Tongue (tissue), 2 donors: Measurements from ENCODE around the gene PTGES2. TPM values are rescaled to one million over a fixed set of nuclear protein-coding genes. Genes with fewer than 3 reads are reported as not detected.

Experiments
- DNase-seq: peaks from one replicate; pipeline ENCODE4 v3.0.0-alpha.2; 2015
- total RNA-seq: library from RNA; depleted of rRNA; stranded (reverse); fragments of >200 nt; gene quantifications from one replicate; pipeline ENCODE4 v1.2.3, GENCODE V29; 2014

The PTGES2 gene
- total RNA-seq = 55.2 TPM

GRCh38 chr9:128127568-128127989, at the start of gene PTGES2:
Gene PTGES2 (minus strand): TSS chr9:128127729. CDS start chr9:128127717, 12 bp downstream.
- DNase-seq = peak; percentile 94

GRCh38 chr9:128175726-128176125, 48.2 kb upstream of the PTGES2 start:
- DNase-seq = no peak

- no peak for DNase-seq
Measured at GRCh38 chr9:128175102-128175563, 47.6 kb upstream of the PTGES2 start.

- no peak for DNase-seq
Measured at GRCh38 chr9:128174062-128174461, 46.5 kb upstream of the PTGES2 start.

- DNase-seq = peak; percentile 53
Measured at GRCh38 chr9:128169925-128170324, 42.4 kb upstream of the PTGES2 start.

GRCh38 chr9:128169492-128169891, 42.0 kb upstream of the PTGES2 start:
- no peak for DNase-seq

- DNase-seq = no peak
Measured at GRCh38 chr9:128168731-128169308, 41.3 kb upstream of the PTGES2 start.

- DNase-seq = no peak
Measured at GRCh38 chr9:128167209-128167608, 39.7 kb upstream of the PTGES2 start.

GRCh38 chr9:128166169-128166568, 38.6 kb upstream of the PTGES2 start:
- no peak for DNase-seq

GRCh38 chr9:128164307-128164885, 36.9 kb upstream of the PTGES2 start:
- DNase-seq = no peak

- no peak for DNase-seq
Measured at GRCh38 chr9:128163523-128164306, 36.2 kb upstream of the PTGES2 start.

- DNase-seq = no peak
Measured at GRCh38 chr9:128163027-128163515, 35.5 kb upstream of the PTGES2 start.

- DNase-seq = no peak
Measured at GRCh38 chr9:128162215-128163026, 34.9 kb upstream of the PTGES2 start.

GRCh38 chr9:128161215-128161902, 33.8 kb upstream of the PTGES2 start:
- no peak for DNase-seq

GRCh38 chr9:128160603-128160987, 33.1 kb upstream of the PTGES2 start:
- DNase-seq = peak; percentile 17

- DNase-seq = peak; percentile 97
Measured at GRCh38 chr9:128159784-128160602, 32.5 kb upstream of the PTGES2 start, which contains the start of gene BBLN. Gene BBLN (plus strand): TSS chr9:128160265. CDS start chr9:128160408, 143 bp downstream.

- DNase-seq = no peak
Measured at GRCh38 chr9:128159522-128159783, 31.9 kb upstream of the PTGES2 start.

- DNase-seq = no peak
Measured at GRCh38 chr9:128155736-128156500, 28.4 kb upstream of the PTGES2 start.

GRCh38 chr9:128153947-128154695, 26.6 kb upstream of the PTGES2 start:
- DNase-seq = no peak
